HUES48 (cell line): ENCODE measurements around the gene GAS5.
"Not testable (repeated sequence)": the region's sequence is repeated elsewhere in the genome, so short reads cannot be mapped to it uniquely, and the experiment has no call there.

Experiments used
- H3K27ac ChIP-seq: one replicate; pipeline ENCODE4 v1.7.0; 2013; ENCODE audit warnings: low read depth, low read length, inconsistent platforms
- H3K27me3 ChIP-seq: 2 replicates; pipeline ENCODE4 v1.6.1; 2013; ENCODE audit warnings: mild to moderate bottlenecking, low read length; ENCODE audit not compliant: control insufficient read depth, insufficient read depth
- H3K36me3 ChIP-seq: 2 replicates; pipeline ENCODE4 v1.6.1; 2013; ENCODE audit warnings: low read length; ENCODE audit not compliant: control insufficient read depth, insufficient read depth
- H3K4me1 ChIP-seq: 2 replicates; pipeline ENCODE4 v1.6.1; 2013; ENCODE audit warnings: mild to moderate bottlenecking, low read length; ENCODE audit not compliant: control insufficient read depth, insufficient read depth
- H3K4me3 ChIP-seq: 2 replicates; pipeline ENCODE4 v1.5.1; 2013; ENCODE audit warnings: mild to moderate bottlenecking, low read depth, low read length
- H3K9ac ChIP-seq: 2 replicates; pipeline ENCODE4 v1.6.1; 2013; ENCODE audit warnings: mild to moderate bottlenecking, low read depth, low read length, moderate library complexity
- H3K9me3 ChIP-seq: 2 replicates; pipeline ENCODE4 v1.6.1; 2013; ENCODE audit warnings: low read length; ENCODE audit not compliant: control insufficient read depth, insufficient read depth

GAS5 gene

DNA sequence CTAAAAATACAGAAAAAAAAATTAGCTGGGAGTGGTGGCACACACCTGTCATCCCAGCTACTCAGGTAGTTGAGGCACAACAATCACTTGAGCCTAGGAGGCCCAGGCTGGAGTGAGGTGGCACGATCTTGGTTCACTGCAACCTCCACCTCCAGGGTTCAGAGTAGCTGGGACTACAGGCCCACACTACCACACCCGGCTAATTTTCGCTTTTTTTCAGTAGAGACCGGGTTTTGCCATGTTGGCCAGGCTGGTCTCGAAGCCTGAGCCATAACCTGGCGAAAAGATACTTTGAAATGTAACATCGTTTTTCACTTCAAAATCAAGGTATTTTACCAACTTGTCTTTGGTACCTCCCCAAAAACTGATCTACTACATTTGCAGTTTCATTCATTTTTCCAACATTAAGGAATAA, 6.1 kb downstream of the GAS5 start:
- Histone ChIP-seq H3K9ac (no peak overlapping the region), H3K9me3 (no peaks in the 10 kb centered on the region), H3K4me3 (no peak overlapping the region), H3K36me3 (peaks cover 71% of the 10 kb centered on the region), H3K27ac (peak overlapping the region; percentile 63), H3K4me1 (peaks cover 21% of the 10 kb centered on the region; the same call in 1 of the 2 replicates), H3K27me3 (no peaks in the 10 kb centered on the region)

DNA sequence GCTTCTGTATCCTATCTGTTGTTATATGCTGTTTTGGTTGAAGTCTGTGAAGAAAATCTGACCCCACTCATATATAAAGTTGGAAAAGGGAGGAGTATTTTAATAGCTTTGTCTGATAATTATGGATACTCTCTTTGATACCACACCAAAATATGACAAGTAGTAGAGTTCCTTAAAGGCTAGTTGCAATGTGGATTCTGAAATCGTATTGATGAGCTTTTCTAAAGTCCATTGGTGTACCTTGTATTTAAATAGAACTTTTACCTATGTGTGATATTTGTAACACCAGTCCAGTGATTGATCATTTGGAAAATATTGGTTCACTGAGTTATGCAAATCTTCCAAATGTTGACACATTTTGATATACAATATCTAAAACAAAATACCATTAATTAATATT, 7.7 kb downstream of the GAS5 start:
- H3K4me3 ChIP-seq = no peak overlapping the region
- H3K36me3 ChIP-seq = peaks cover 71% of the 10 kb centered on the region
- peaks cover 20% of the 10 kb centered on the region; the same call in 1 of the 2 replicates for H3K4me1 ChIP-seq
- no peak overlapping the region for H3K9ac ChIP-seq
- H3K27ac ChIP-seq = no peak overlapping the region
- H3K27me3 ChIP-seq = no peaks in the 10 kb centered on the region
- no peaks in the 10 kb centered on the region for H3K9me3 ChIP-seq

DNA sequence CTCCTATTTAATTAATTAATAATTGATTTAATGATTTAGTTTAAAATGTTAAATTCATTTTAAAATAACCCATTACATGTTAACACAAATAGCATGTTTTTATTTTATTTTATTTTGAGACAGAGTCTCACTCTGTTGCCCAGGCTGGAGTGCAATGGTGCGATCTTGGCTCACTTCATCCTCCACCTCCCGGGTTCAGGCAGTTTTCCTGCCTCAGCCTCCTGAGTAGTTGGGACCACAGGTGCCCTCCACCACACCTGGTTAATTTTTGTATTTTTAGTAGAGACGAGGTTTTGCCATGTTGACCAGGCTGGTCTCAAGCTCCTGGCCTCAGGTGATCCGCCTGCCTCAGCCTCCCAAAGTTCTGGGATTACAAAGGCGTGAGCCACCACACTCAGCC, 8.2 kb downstream of the GAS5 start:
- H3K27me3 ChIP-seq, H3K9ac ChIP-seq, H3K9me3 ChIP-seq, H3K27ac ChIP-seq, H3K4me3 ChIP-seq: not testable (repeated sequence)
- Histone ChIP-seq H3K36me3 (peaks cover 68% of the 10 kb centered on the region), H3K4me1 (peaks cover 15% of the 10 kb centered on the region; the same call in 1 of the 2 replicates)

DNA sequence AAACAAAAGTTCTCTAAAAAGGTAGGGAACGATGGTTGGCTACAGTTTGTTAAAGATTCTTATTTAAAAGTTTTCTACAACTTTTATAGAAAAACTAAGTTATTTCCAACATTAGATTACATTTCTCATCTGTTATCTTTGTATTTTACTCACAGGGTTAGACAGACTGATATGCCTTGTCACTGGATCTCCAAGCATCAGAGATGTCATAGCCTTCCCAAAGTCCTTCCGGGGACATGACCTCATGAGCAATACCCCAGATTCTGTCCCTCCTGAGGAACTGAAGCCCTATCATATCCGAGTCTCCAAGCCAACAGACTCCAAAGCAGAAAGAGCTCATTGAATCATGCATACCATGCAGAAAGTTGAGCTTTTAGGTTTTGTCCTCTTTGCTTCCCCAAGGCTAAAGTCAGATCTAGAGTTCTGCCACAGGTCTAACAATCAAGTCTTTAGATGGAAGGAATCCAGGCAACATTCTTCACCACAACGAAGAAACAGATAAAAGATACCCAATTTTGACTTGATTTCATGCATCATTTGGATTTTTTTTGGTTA, 10.3 kb downstream of the GAS5 start:
- Histone ChIP-seq H3K9me3 (no peaks in the 10 kb centered on the region), H3K27me3 (no peaks in the 10 kb centered on the region), H3K27ac (no peak overlapping the region), H3K4me3 (no peak overlapping the region), H3K9ac (no peak overlapping the region), H3K4me1 (peaks cover 12% of the 10 kb centered on the region), H3K36me3 (peaks cover 61% of the 10 kb centered on the region)

DNA sequence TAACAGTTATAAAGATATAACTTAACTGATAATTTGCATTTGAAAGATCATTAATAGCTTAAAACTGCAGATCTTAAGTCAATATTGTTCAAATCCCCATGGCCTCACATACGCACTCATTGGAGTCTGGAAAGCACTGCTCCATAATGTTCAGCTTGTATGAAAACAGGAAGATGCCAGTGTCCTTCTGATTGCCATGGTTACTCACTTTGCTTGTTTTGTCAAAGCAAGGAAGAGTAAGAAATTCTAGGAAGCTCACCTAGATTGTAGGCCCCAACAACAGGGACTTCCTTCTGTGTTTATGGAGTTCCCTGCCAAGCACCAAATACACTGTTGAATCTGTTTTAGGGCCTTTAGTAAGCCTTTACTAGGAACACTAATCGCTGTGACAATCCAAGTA, 10.9 kb downstream of the GAS5 start:
- no peak overlapping the region for H3K4me3 ChIP-seq
- H3K4me1 ChIP-seq = peaks cover 12% of the 10 kb centered on the region
- peaks cover 63% of the 10 kb centered on the region for H3K36me3 ChIP-seq
- H3K27ac ChIP-seq = no peak overlapping the region
- no peaks in the 10 kb centered on the region for H3K9me3 ChIP-seq
- H3K27me3 ChIP-seq = no peaks in the 10 kb centered on the region
- H3K9ac ChIP-seq = no peak overlapping the region

DNA sequence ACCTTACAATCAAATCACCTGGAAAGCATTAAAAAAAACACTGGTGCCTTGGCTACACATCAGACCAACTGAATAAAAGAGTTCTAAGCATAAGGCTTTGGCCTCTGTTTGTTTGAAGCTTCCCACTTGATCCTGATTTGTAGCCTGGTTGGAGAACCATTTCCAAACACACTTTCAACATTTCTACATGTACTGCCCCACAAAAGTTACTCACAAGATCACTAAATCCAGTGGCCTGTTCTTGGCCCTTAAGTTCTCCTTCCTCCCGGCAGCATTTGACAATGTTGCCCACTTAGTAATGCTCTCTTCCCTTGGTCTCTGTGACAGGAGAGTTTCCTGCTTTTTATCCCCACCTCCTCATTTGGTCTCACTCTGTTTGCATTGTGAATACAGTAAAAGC, 11.8 kb downstream of the GAS5 start:
- no peak overlapping the region for H3K27ac ChIP-seq
- peaks cover 72% of the 10 kb centered on the region for H3K36me3 ChIP-seq
- H3K4me3 ChIP-seq = no peak overlapping the region
- H3K4me1 ChIP-seq = peaks cover 12% of the 10 kb centered on the region
- no peaks in the 10 kb centered on the region for H3K9me3 ChIP-seq
- no peaks in the 10 kb centered on the region for H3K27me3 ChIP-seq
- no peak overlapping the region for H3K9ac ChIP-seq

DNA sequence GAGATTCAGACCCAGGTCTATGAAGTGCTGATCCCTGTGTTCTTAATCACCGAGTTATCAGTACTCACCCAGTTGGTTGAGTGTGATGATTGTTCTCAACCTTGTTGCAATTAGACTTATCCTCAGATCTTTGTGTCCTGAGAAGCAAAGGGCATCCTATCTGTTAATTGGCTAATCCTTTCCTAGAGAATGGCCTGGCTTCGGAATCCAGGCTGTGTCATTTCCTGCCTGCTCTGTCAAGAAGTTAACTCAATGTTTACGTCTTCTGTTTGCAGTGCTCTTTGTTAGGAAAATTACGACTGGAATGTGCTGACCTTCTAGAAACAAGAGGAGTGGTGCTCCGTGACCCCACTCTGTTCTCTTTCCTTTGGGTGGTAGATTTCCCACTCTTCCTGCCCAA, 14.7 kb downstream of the GAS5 start:
- peaks cover 73% of the 10 kb centered on the region for H3K36me3 ChIP-seq
- no peaks in the 10 kb centered on the region for H3K9me3 ChIP-seq
- H3K27me3 ChIP-seq = no peaks in the 10 kb centered on the region
- H3K9ac ChIP-seq = no peak overlapping the region
- H3K4me3 ChIP-seq = no peak overlapping the region
- peaks cover 12% of the 10 kb centered on the region for H3K4me1 ChIP-seq
- H3K27ac ChIP-seq = peak overlapping the region; percentile 90

DNA sequence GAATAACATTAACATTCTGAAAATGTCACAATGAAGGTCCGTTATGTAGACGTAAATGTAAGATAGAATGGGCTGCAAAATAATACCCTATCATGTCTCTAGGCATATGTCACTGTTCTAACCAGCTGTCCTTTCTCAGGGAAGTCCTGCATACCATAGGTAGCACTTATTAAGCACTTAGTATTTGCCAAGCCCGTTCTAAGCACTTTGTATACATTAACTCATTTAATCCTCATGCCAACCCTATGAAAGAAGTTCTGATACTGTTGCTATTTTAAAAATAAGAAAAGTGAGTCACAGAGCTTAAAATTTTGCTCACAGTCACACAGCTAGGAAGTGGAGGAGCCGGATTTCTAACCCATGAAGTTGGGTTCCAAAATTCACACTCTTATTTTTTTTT, 15.7 kb downstream of the GAS5 start:
- H3K27ac ChIP-seq = peak overlapping the region; percentile 27
- no peaks in the 10 kb centered on the region for H3K27me3 ChIP-seq
- H3K4me3 ChIP-seq = no peak overlapping the region
- H3K9me3 ChIP-seq = no peaks in the 10 kb centered on the region
- H3K4me1 ChIP-seq = peaks cover 12% of the 10 kb centered on the region
- H3K36me3 ChIP-seq = peaks cover 69% of the 10 kb centered on the region
- H3K9ac ChIP-seq = no peak overlapping the region

DNA sequence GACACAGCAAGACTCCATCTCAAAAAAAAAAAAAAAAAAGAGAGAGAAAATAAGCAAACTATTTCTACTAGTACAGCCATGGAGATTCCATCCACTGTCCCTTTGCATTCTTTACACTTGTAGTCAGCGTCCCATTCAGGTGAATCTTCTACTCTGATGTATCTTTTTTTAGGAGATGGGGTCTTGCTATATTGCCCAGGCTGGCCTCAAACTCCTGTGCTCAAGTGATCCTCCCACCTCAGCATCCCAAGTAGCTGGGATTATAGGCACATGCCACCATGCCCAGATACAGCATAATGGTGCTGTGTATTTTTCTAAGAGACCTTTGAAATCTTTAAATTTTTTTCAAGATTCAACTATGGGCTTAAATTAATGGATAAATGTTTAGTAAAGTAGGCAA, 35.0 kb downstream of the GAS5 start:
- no peak overlapping the region for H3K27ac ChIP-seq
- H3K9ac ChIP-seq = no peak overlapping the region
- H3K9me3 ChIP-seq = no peaks in the 10 kb centered on the region
- H3K27me3 ChIP-seq = no peaks in the 10 kb centered on the region
- no peak overlapping the region for H3K4me3 ChIP-seq
- H3K36me3 ChIP-seq = peaks cover 77% of the 10 kb centered on the region
- H3K4me1 ChIP-seq = no peaks in the 10 kb centered on the region

DNA sequence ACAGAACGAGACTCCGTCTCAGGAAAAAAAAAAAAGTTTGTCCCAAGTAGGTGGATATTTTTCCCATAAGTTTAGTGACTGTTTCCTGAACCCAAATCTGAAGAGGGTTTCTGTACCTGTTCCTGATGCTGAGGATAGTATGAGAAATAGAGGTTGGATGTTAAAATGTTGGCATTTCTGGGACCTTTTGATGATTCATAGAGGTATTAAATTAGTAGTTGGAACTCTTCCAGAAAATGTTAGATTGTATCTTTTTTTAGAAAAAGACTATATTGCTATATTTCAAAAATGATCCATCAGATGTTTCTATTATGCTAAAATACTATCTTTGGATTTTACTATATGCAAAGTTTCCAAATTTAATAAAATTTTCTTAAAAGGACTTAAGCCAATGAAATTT, 40.2 kb downstream of the GAS5 start:
- Histone ChIP-seq H3K9me3 (no peaks in the 10 kb centered on the region), H3K27me3 (no peaks in the 10 kb centered on the region), H3K27ac (no peak overlapping the region), H3K36me3 (peaks cover 39% of the 10 kb centered on the region), H3K4me1 (peaks cover 4% of the 10 kb centered on the region; the same call in 1 of the 2 replicates), H3K4me3 (no peak overlapping the region), H3K9ac (no peak overlapping the region)

DNA sequence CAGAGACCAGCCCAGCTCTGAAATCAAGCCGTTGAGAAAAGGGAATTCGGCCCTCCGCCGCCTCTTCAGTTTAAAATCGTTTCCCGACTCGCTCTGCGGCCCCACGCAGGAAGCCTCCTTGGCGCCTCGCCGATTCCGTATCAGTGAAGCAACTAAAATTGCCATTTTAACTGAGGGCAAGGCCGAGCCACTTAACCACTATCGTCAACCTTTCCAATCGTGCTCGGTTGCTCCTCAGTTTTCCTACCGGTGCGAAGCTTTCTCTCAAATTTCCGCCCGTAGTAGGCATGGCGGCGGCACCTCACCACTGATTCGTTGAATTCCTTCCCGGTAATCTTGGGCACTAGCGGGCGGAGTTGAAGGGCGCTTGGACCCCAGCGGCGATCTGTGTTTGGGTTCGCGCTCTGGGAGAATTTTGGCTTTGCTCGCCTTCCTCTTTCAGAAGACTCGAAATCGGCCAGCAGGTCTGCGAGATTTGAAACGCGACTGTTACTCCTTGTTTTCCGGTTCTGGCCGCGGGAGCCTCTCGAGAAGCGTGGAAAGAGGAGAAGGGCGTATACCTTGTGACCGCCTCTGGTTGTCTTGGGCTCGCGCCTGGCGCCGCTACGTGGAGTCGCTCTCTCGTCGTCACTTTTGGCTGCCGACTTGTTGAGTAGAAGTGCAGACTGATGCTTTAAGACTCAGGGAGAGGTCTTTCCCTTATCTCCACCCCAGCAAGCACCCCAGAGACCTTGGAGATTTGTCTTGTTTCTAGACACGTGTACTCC, 43.3 kb downstream of the GAS5 start, which contains the start of the genes CENPL and DARS2:
Gene CENPL (minus strand): TSS at position 569 of the 767 bp plus-strand sequence. CDS start 13,584 bp downstream, outside the sequence.
Gene DARS2 (plus strand): TSS at position 359 of the 767 bp plus-strand sequence. CDS start 557 bp downstream, outside the sequence.
- H3K27me3 ChIP-seq = no peaks in the 10 kb centered on the region
- H3K9me3 ChIP-seq = no peaks in the 10 kb centered on the region
- H3K36me3 ChIP-seq = peaks cover 30% of the 10 kb centered on the region
- peak within 1 kb of the TSS; percentile 100 for H3K27ac ChIP-seq
- H3K4me1 ChIP-seq = peaks cover 4% of the 10 kb centered on the region; the same call in 1 of the 2 replicates
- H3K4me3 ChIP-seq = peak within 1 kb of the TSS; percentile 97
- peak within 1 kb of the TSS; percentile 98 for H3K9ac ChIP-seq
